K562 (cell line): ENCODE measurements around the gene ARMH1.

ENCODE experiments used
- EP300 ChIP-seq: IDR thresholded peaks from 2 replicates; pipeline ENCODE4 v1.6.1; 2012; ENCODE audit warnings: low read length, improper control_type of control experiment
- HLTF ChIP-seq: fragments of 450-650 bp; IDR thresholded peaks from 2 replicates; pipeline ENCODE4 v1.6.1; 2016
- HNRNPL ChIP-seq: fragments of 200-400 bp; formaldehyde crosslinking; IDR thresholded peaks from 2 replicates; pipeline ENCODE4 v1.6.1; 2017; ENCODE audit warnings: low read depth, mild to moderate bottlenecking, low read length
- LARP7 ChIP-seq: fragments of 450-650 bp; IDR thresholded peaks from 2 replicates; pipeline ENCODE4 v1.6.1; 2016
- TBP ChIP-seq: optimal IDR thresholded peaks from 2 replicates; pipeline ENCODE3; 2011; ENCODE audit warnings: low read depth, low read length, improper control_type of control experiment
- TF ChIP-seq, protein P1 (sequence below): fragments of 250-450 bp; sonication (Bioruptor Pico); IDR thresholded peaks from 2 replicates; pipeline ENCODE4 v1.4.0; 2020; ENCODE audit warnings: mild to moderate bottlenecking, moderate library complexity
- TF ChIP-seq, protein P2 (sequence below), 3 experiments: IDR thresholded peaks in 2 of 3; conservative IDR thresholded peaks in 1 of 3; 2 replicates each; pipeline ENCODE4 v1.5.1; 2011 to 2012; ENCODE audit warnings: low read length in 3 of 3, mild to moderate bottlenecking in 3 of 3, control low read depth in 2 of 3, improper control_type of control experiment in 1 of 3, inconsistent platforms in 1 of 3, low read depth in 1 of 3, mixed read lengths in 1 of 3, moderate library complexity in 1 of 3; ENCODE audit not compliant: insufficient read depth in 2 of 3

DNA sequence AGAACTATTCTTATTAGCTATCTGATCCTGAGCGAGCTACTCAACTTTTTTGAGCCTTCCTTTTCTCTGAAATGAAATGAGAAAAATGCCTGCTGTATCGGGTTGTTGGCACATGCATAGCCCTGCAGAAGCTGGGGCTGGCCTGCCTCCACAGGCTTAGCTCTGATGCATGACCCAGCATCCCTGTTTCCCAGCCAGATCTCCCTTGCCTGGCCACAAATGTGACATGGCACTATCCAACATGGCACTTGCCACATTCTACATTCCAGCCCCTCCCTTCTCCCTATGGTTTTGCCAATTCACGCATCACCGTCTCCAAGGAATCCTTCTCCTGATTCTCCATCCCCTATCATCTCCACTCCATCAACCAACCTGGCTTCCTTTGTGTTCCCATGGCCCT lies 42.6 kb downstream of the ARMH1 start:
- TF ChIP-seq, protein P1, sequence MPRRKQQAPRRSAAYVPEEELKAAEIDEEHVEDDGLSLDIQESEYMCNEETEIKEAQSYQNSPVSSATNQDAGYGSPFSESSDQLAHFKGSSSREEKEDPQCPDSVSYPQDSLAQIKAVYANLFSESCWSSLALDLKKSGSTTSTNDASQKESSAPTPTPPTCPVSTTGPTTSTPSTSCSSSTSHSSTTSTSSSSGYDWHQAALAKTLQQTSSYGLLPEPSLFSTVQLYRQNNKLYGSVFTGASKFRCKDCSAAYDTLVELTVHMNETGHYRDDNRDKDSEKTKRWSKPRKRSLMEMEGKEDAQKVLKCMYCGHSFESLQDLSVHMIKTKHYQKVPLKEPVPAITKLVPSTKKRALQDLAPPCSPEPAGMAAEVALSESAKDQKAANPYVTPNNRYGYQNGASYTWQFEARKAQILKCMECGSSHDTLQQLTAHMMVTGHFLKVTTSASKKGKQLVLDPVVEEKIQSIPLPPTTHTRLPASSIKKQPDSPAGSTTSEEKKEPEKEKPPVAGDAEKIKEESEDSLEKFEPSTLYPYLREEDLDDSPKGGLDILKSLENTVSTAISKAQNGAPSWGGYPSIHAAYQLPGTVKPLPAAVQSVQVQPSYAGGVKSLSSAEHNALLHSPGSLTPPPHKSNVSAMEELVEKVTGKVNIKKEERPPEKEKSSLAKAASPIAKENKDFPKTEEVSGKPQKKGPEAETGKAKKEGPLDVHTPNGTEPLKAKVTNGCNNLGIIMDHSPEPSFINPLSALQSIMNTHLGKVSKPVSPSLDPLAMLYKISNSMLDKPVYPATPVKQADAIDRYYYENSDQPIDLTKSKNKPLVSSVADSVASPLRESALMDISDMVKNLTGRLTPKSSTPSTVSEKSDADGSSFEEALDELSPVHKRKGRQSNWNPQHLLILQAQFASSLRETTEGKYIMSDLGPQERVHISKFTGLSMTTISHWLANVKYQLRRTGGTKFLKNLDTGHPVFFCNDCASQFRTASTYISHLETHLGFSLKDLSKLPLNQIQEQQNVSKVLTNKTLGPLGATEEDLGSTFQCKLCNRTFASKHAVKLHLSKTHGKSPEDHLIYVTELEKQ (CRISPR knock-in tag): no peak
- no peak for TF ChIP-seq HNRNPL
- TF ChIP-seq HLTF: no peak
- no peak for TF ChIP-seq EP300
- TF ChIP-seq LARP7: no peak
- TF ChIP-seq, protein P2, sequence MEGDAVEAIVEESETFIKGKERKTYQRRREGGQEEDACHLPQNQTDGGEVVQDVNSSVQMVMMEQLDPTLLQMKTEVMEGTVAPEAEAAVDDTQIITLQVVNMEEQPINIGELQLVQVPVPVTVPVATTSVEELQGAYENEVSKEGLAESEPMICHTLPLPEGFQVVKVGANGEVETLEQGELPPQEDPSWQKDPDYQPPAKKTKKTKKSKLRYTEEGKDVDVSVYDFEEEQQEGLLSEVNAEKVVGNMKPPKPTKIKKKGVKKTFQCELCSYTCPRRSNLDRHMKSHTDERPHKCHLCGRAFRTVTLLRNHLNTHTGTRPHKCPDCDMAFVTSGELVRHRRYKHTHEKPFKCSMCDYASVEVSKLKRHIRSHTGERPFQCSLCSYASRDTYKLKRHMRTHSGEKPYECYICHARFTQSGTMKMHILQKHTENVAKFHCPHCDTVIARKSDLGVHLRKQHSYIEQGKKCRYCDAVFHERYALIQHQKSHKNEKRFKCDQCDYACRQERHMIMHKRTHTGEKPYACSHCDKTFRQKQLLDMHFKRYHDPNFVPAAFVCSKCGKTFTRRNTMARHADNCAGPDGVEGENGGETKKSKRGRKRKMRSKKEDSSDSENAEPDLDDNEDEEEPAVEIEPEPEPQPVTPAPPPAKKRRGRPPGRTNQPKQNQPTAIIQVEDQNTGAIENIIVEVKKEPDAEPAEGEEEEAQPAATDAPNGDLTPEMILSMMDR (IDR thresholded peaks at IDR 0.05 in 2 of 3, conservative IDR thresholded peaks at IDR 0.05 in 1 of 3; ENCODE audit: insufficient read depth in 2 of 3, low read depth in 1 of 3, low read length in 3 of 3): no peak
- TF ChIP-seq TBP: no peak
